ENCODE measurements around the gene CAPN5.

DNA sequence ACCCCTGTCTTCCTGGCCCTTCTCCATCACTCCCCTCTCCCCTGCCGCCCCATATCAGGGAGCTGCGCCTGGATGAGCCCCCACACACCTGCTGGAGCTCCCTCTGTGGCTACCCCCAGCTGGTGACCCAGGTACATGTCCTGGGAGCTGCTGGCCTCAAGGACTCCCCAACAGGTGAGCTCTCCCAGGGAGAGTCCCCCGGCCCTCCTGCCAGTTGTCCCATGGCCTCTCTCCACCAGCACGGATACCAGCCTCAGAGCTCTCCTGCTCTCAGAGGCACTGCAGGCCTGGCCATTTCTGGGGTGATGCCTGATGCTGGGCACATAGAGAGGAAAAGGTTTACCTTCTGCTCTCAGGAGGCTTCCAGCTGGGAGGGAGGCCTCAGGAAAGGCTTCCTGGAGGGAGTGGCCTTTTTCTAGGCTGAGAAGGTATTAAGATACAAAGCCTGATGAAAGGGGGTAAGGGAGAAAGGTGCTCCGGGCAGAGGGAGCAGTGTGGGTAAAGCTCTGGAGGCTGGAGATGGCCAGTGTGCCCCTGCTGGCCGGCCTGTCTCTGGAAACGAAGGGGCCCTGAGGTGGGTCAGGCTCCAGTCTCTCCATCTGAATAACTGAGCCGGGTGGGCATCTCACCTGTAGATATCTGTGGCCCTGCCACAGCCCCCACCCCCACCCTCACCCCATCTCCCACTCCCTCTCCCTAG is 55.3 kb downstream of the CAPN5 start:
- TF ChIP-seq, protein P1, sequence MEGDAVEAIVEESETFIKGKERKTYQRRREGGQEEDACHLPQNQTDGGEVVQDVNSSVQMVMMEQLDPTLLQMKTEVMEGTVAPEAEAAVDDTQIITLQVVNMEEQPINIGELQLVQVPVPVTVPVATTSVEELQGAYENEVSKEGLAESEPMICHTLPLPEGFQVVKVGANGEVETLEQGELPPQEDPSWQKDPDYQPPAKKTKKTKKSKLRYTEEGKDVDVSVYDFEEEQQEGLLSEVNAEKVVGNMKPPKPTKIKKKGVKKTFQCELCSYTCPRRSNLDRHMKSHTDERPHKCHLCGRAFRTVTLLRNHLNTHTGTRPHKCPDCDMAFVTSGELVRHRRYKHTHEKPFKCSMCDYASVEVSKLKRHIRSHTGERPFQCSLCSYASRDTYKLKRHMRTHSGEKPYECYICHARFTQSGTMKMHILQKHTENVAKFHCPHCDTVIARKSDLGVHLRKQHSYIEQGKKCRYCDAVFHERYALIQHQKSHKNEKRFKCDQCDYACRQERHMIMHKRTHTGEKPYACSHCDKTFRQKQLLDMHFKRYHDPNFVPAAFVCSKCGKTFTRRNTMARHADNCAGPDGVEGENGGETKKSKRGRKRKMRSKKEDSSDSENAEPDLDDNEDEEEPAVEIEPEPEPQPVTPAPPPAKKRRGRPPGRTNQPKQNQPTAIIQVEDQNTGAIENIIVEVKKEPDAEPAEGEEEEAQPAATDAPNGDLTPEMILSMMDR (conservative IDR thresholded peaks at IDR 0.05) = no peak
- TF ChIP-seq ZFX (IDR thresholded peaks at IDR 0.05) = no peak
